Parathyroid adenoma (tissue), 2 donors: ENCODE measurements around the gene RARA.

Experiments used
- H2AFZ ChIP-seq: fragments of 300-600 bp; sonication (generic); one replicate; pipeline ENCODE4 v1.7.0; 2017; ENCODE audit warnings: antibody characterized with exemption, mild to moderate bottlenecking
- H3K27ac ChIP-seq: fragments of 300-600 bp; sonication (generic); one replicate; pipeline ENCODE4 v1.7.0; 2017
- H3K27me3 ChIP-seq: fragments of 300-600 bp; sonication (generic); one replicate; pipeline ENCODE4 v1.7.0; 2017; ENCODE audit warnings: low read length; ENCODE audit not compliant: control insufficient read depth, insufficient read depth
- H3K36me3 ChIP-seq: fragments of 300-600 bp; sonication (generic); one replicate; pipeline ENCODE4 v1.7.0; 2017; ENCODE audit warnings: low read length; ENCODE audit not compliant: control insufficient read depth, insufficient read depth
- H3K4me1 ChIP-seq: fragments of 300-600 bp; sonication (generic); one replicate; pipeline ENCODE4 v1.7.0; 2017; ENCODE audit warnings: control low read depth
- H3K4me2 ChIP-seq: fragments of 300-600 bp; sonication (generic); one replicate; pipeline ENCODE4 v1.7.0; 2017; ENCODE audit warnings: low read length
- H3K4me3 ChIP-seq: fragments of 300-600 bp; sonication (generic); one replicate; pipeline ENCODE4 v1.7.0; 2017; ENCODE audit warnings: low read depth, low read length
- H3K79me2 ChIP-seq: fragments of 300-600 bp; sonication (generic); one replicate; pipeline ENCODE4 v1.7.0; 2017; ENCODE audit warnings: control low read depth
- H3K9ac ChIP-seq: fragments of 300-600 bp; sonication (generic); one replicate; pipeline ENCODE4 v1.7.0; 2017; ENCODE audit warnings: mild to moderate bottlenecking
- H3K9me3 ChIP-seq: fragments of 300-600 bp; sonication (generic); one replicate; pipeline ENCODE4 v1.7.0; 2017; ENCODE audit warnings: low read length; ENCODE audit not compliant: control insufficient read depth
- CTCF ChIP-seq: fragments of 300-600 bp; sonication (generic); IDR thresholded peaks from one replicate; pipeline ENCODE4 v1.7.0; 2017; ENCODE audit warnings: antibody characterized with exemption, mild to moderate bottlenecking
- donor health status: primary hyperparathyroidism.

The RARA gene

DNA sequence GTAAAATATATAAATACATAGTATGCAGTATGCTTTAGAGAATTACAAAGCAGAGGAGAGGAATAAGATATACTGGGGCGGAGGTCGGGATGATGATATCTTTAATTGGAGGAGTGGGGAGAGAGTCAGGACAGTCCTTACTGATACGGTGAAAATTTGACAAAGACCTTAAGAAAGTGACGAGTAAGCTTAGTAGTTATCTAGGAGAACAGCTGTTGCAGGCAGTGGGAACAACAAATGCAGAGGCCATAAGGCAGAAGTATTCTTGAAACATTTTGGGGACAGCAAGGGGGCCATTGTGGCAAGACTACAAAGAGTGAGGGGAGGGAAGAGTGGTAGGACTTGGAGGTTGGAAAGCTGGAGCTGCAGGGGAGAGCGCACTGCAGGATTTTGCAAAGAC is 43.6 kb upstream of the RARA start:
- Histone ChIP-seq H2AFZ (no peak overlapping the region), H3K36me3 (no peaks in the 10 kb centered on the region), H3K27ac (no peak overlapping the region)

DNA sequence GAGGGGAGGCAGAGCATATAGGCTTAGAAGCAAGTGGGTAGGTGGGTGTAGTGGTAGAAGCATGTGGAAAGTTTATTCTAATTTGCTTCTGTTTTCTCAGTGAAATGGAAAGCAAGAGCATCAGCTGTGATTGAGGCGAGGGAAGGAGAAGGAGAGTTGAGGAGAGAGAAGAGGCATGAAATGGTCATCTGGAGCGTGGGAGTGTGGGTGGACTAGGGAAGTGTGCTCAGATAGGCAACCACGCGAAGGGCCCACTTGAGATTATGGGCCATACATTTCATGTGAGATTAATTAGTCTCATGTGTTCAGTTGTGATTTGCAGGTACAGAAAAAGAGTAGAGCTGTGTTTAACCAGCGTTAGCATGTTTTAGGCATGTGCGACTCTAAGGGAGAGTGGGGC is 42.1 kb upstream of the RARA start:
- H2AFZ ChIP-seq: no peak overlapping the region
- H3K9me3 ChIP-seq: no peaks in the 10 kb centered on the region
- no peaks in the 10 kb centered on the region for H3K36me3 ChIP-seq
- H3K4me2 ChIP-seq: no peak overlapping the region
- H3K4me1 ChIP-seq: no peaks in the 10 kb centered on the region
- peaks cover 6% of the 10 kb centered on the region for H3K79me2 ChIP-seq
- no peak overlapping the region for H3K9ac ChIP-seq
- no peak for TF ChIP-seq CTCF
- no peak overlapping the region for H3K4me3 ChIP-seq
- H3K27me3 ChIP-seq: no peaks in the 10 kb centered on the region
- H3K27ac ChIP-seq: no peak overlapping the region

More for the DNA sequence above, 43.6 kb upstream of the RARA start:
- no peak overlapping the region for H3K4me3 ChIP-seq
- no peak overlapping the region for H3K9ac ChIP-seq
- H3K79me2 ChIP-seq: peaks cover 6% of the 10 kb centered on the region
- peaks cover 7% of the 10 kb centered on the region for H3K4me1 ChIP-seq
- no peaks in the 10 kb centered on the region for H3K27me3 ChIP-seq
- TF ChIP-seq CTCF: no peak
- H3K9me3 ChIP-seq: no peaks in the 10 kb centered on the region
- H3K4me2 ChIP-seq: no peak overlapping the region

GRCh38 chr17:40268141-40268712 is 40.8 kb upstream of the RARA start:
- Histone ChIP-seq H3K4me2 (no peak overlapping the region), H2AFZ (no peak overlapping the region), H3K4me1 (no peaks in the 10 kb centered on the region), H3K4me3 (no peak overlapping the region), H3K36me3 (no peaks in the 10 kb centered on the region), H3K9ac (no peak overlapping the region), H3K79me2 (peaks cover 2% of the 10 kb centered on the region), H3K9me3 (no peaks in the 10 kb centered on the region), H3K27ac (no peak overlapping the region), H3K27me3 (no peaks in the 10 kb centered on the region)
- TF ChIP-seq CTCF: no peak

- no peaks in the 10 kb centered on the region for H3K36me3 ChIP-seq
- H3K4me3 ChIP-seq: no peak overlapping the region
- H3K27ac ChIP-seq: no peak overlapping the region
- TF ChIP-seq CTCF: no peak
- H3K9me3 ChIP-seq: no peaks in the 10 kb centered on the region
- H3K79me2 ChIP-seq: no peaks in the 10 kb centered on the region
- no peak overlapping the region for H2AFZ ChIP-seq
- H3K4me2 ChIP-seq: no peak overlapping the region
- no peak overlapping the region for H3K9ac ChIP-seq
- H3K4me1 ChIP-seq: no peaks in the 10 kb centered on the region
- H3K27me3 ChIP-seq: no peaks in the 10 kb centered on the region
These were observed 30.6 kb upstream of the RARA start for GRCh38 chr17:40278414-40278813.

- Histone ChIP-seq H3K79me2 (no peaks in the 10 kb centered on the region), H3K4me1 (no peaks in the 10 kb centered on the region), H3K9me3 (no peaks in the 10 kb centered on the region), H3K27ac (no peak overlapping the region), H2AFZ (no peak overlapping the region), H3K27me3 (no peaks in the 10 kb centered on the region), H3K4me3 (no peak overlapping the region), H3K36me3 (no peaks in the 10 kb centered on the region), H3K9ac (no peak overlapping the region), H3K4me2 (no peak overlapping the region)
- TF ChIP-seq CTCF: no peak
These were observed 29.6 kb upstream of the RARA start for GRCh38 chr17:40279402-40279801.
